AG10803 (cell line): Measurements from ENCODE around the gene RASSF10.
"Not testable (repeated sequence)": the region's sequence is repeated elsewhere in the genome, so short reads cannot be mapped to it uniquely, and the experiment has no call there.

Experiments
- DNase-seq: peaks from one replicate; pipeline ENCODE4 v3.0.0; 2010; ENCODE audit warnings: low read depth
- H3K4me3 ChIP-seq: 2 replicates; pipeline ENCODE4 v1.5.1; 2011; ENCODE audit warnings: mild to moderate bottlenecking, low read length, control low read depth
- CTCF ChIP-seq: conservative IDR thresholded peaks from 2 replicates; pipeline ENCODE4 v1.5.1; 2011; ENCODE audit warnings: mild to moderate bottlenecking, low read length, control low read depth, inconsistent platforms

RASSF10 gene

GRCh38 chr11:13042873-13043342, 33.8 kb downstream of the RASSF10 start:
- H3K4me3 ChIP-seq: no peak overlapping the region
- no peak for TF ChIP-seq CTCF
- DNase-seq: no peak

GRCh38 chr11:13043912-13044628, 35.0 kb downstream of the RASSF10 start:
- no peak for DNase-seq
- H3K4me3 ChIP-seq: no peak overlapping the region
- no peak for TF ChIP-seq CTCF

- not testable (repeated sequence) for H3K4me3 ChIP-seq, DNase-seq
These were observed 36.0 kb downstream of the RASSF10 start for GRCh38 chr11:13045089-13045488.

GRCh38 chr11:13045734-13046133, 36.6 kb downstream of the RASSF10 start:
- no peak overlapping the region for H3K4me3 ChIP-seq
- no peak for TF ChIP-seq CTCF
- DNase-seq: no peak

- TF ChIP-seq CTCF: no peak
- no peak overlapping the region for H3K4me3 ChIP-seq
- no peak for DNase-seq
These were observed 37.8 kb downstream of the RASSF10 start for GRCh38 chr11:13046637-13047570.

GRCh38 chr11:13047884-13048283, 38.8 kb downstream of the RASSF10 start:
- TF ChIP-seq CTCF: no peak
- DNase-seq: no peak
- H3K4me3 ChIP-seq: no peak overlapping the region

GRCh38 chr11:13051257-13051656, 42.1 kb downstream of the RASSF10 start:
- no peak for TF ChIP-seq CTCF
- DNase-seq: no peak
- no peak overlapping the region for H3K4me3 ChIP-seq
